ENCODE data around the gene BDNF. TPM values are rescaled to one million over a fixed set of nuclear protein-coding genes. Genes with fewer than 3 reads are reported as not detected.

The BDNF gene
- total and polyA plus RNA-seq, 2 of the 8 experiments (the other 6 are each of a cell fraction or from before 2014, with no cell fraction given), result 2.4 to 5.4 TPM

- H3K9me3 ChIP-seq (ENCODE audit: insufficient read depth in 2 of 2, low read depth in 1 of 2, low read length in 1 of 2), result no peaks in the 10 kb centered on the region
- ChIA-PET CTCF (ENCODE audit: partially characterized antibody) (interaction anchor here (0.6 to 1.0 kb wide), 3 partner anchors 26 to 404 kb away, joined by 3 read pairs; no protein-coding TSS in a partner anchor), POLR2A (ENCODE audit: partially characterized antibody) (interaction anchor here (0.6 to 14.1 kb wide), 13 partner anchors 7 to 807 kb away, joined by 3 to 208 read pairs (median 3); no protein-coding TSS in a partner anchor)
- no peak overlapping the region for H4K5ac ChIP-seq (ENCODE audit: insufficient read length, low read depth, low read length)
- H3K4me2 ChIP-seq (ENCODE audit: insufficient read depth in 1 of 2, low read depth in 2 of 2, low read length in 2 of 2), result no peak overlapping the region
- peaks cover 0 to 2% (median 0%) of the 10 kb centered on the region in 4 experiments; a peak in 1 of 8 replicates for H3K36me3 ChIP-seq (ENCODE audit: control insufficient read depth in 2 of 4, insufficient read depth in 4 of 4, low read length in 3 of 4)
- H2AFZ ChIP-seq (ENCODE audit: low read length), result no peak overlapping the region
- H3K27ac ChIP-seq (ENCODE audit: low read depth, low read length), result no peak overlapping the region
- H3K23ac ChIP-seq (ENCODE audit: insufficient read length), result no peak overlapping the region
- H2AK5ac ChIP-seq (ENCODE audit: low read depth, low read length), result no peak overlapping the region
- WGBS, 2 experiments (ENCODE audit: extremely low coverage in 1 of 2, insufficient coverage in 1 of 2, insufficient read length in 1 of 2, insufficient replicate concordance in 2 of 2, low coverage in 1 of 2, low lambda C conversion rate in 2 of 2, missing lambda C conversion rate in 1 of 2), result 63% methylated on average over 3 of the region's 3 CpGs; no CpG with 5 or more reads in 1 of the 2 experiments
- H4K20me1 ChIP-seq (replicated peaks in 1 of 2; ENCODE audit: control insufficient read depth in 1 of 2, insufficient read depth in 2 of 2, low read length in 2 of 2), result peaks cover 0 to 1% of the 10 kb centered on the region in 2 experiments
- no peak overlapping the region for H3K4ac ChIP-seq (replicated peaks; ENCODE audit: insufficient read length, low read depth, low read length)
- no peak overlapping the region for H3K18ac ChIP-seq (ENCODE audit: extremely low read depth, low read length)
- no peak overlapping the region for H3K9ac ChIP-seq (replicated peaks in 1 of 4; ENCODE audit: extremely low read depth in 1 of 4, low read depth in 3 of 4, low read length in 3 of 4)
- no peak overlapping the region for H2BK15ac ChIP-seq (ENCODE audit: low read length)
- no peak overlapping the region for H3K4me3 ChIP-seq (ENCODE audit: extremely low read depth in 1 of 4, insufficient read depth in 2 of 4, low read depth in 3 of 4, low read length in 4 of 4)
- H4K8ac ChIP-seq (ENCODE audit: extremely low read depth, insufficient read depth, low read length), result no peak overlapping the region
- H3K4me1 ChIP-seq (replicated peaks in 1 of 4; ENCODE audit: control insufficient read depth in 3 of 4, insufficient read depth in 4 of 4, low read length in 3 of 4), result no peaks in the 10 kb centered on the region
- H2BK12ac ChIP-seq (ENCODE audit: low read depth, low read length), result no peak overlapping the region
- no peak overlapping the region for H2BK5ac ChIP-seq (ENCODE audit: low read depth, low read length)
- H4K91ac ChIP-seq (replicated peaks; ENCODE audit: insufficient read length, low read length), result no peak overlapping the region
- DNase-seq (ENCODE audit: low read depth in 1 of 2, low spot score in 2 of 2) (no peak), FAIRE-seq (peak; percentile 32)
- H3K14ac ChIP-seq (ENCODE audit: insufficient read length), result no peak overlapping the region
- H3K56ac ChIP-seq (replicated peaks; ENCODE audit: insufficient read length, low read depth, low read length), result no peak overlapping the region
- no peak overlapping the region for H2BK120ac ChIP-seq (replicated peaks; ENCODE audit: low read depth, low read length)
- TF ChIP-seq POLR2AphosphoS5 (IDR thresholded peaks at IDR 0.05; ENCODE audit: low read depth, low read length), result peak; percentile 64
- peak; percentile 54 to 61 for TF ChIP-seq POLR2A (IDR thresholded peaks at IDR 0.05; ENCODE audit: control extremely low read depth in 1 of 2, low read depth in 2 of 2, low read length in 2 of 2)
- no peak for TF ChIP-seq KDM4A (IDR thresholded peaks at IDR 0.05; ENCODE audit: low read depth, low read length, severe bottlenecking)
- no peak for TF ChIP-seq GABPA (IDR thresholded peaks at IDR 0.05; ENCODE audit: borderline replicate concordance, insufficient read depth, low read length)
- TF ChIP-seq SIRT6 (IDR thresholded peaks at IDR 0.05; ENCODE audit: low read length), result no peak
- H3K79me2 ChIP-seq (ENCODE audit: control insufficient read depth in 1 of 2, insufficient read depth in 2 of 2, low read length in 2 of 2), result no peaks in the 10 kb centered on the region
- no peaks in the 10 kb centered on the region; a peak in 2 of 7 replicates for H3K27me3 ChIP-seq (replicated peaks in 1 of 4; ENCODE audit: control insufficient read depth in 3 of 4, extremely low read depth in 1 of 4, insufficient read depth in 3 of 4, low read length in 3 of 4)
- no peaks in the 10 kb centered on the region for H3K79me1 ChIP-seq (ENCODE audit: low read depth, low read length)
- H3K23me2 ChIP-seq (ENCODE audit: low read depth, low read length), result no peaks in the 10 kb centered on the region
- no peak overlapping the region for H2BK20ac ChIP-seq (ENCODE audit: low read length)
Observed at GRCh38 chr11:27610280-27610679, 90.0 kb downstream of the BDNF start.
